CD14-positive monocyte (primary cell): Measurements from ENCODE around the gene GNPTG. TPM values are rescaled to one million over a fixed set of nuclear protein-coding genes. Genes with fewer than 3 reads are reported as not detected.

Experiments used
- DNase-seq, 3 donors: peaks; one replicate each; pipeline ENCODE4 v3.0.0-alpha.2; 2011 to 2022
- H2AFZ ChIP-seq: 2 replicates; pipeline ENCODE4 v1.6.0; 2012; ENCODE audit warnings: mild to moderate bottlenecking, low read depth, low read length, inconsistent platforms; ENCODE audit not compliant: insufficient read depth, poor library complexity, severe bottlenecking
- H3K27ac ChIP-seq, 2 donors: 1 replicate in 1 of 2; 2 replicates in 1 of 2; pipeline ENCODE4 v1.5.1; 2012 to 2013; ENCODE audit warnings: low read length in 2 of 2, control low read depth in 1 of 2, inconsistent platforms in 1 of 2, low read depth in 1 of 2, mild to moderate bottlenecking in 1 of 2
- H3K27me3 ChIP-seq, 2 donors: one replicate each; pipeline versions ENCODE4 v1.6.0 to v1.6.1; 2011 to 2013; ENCODE audit warnings: low read length in 2 of 2; ENCODE audit not compliant: control insufficient read depth in 2 of 2, insufficient read depth in 2 of 2
- H3K36me3 ChIP-seq, 2 donors: replicated peaks in 1 of 2; 1 replicate in 1 of 2; 2 replicates in 1 of 2; pipeline versions ENCODE4 v1.5.1 to v1.6.1; 2012 to 2013; ENCODE audit warnings: low read length in 2 of 2, control low read depth in 1 of 2, inconsistent platforms in 1 of 2, mild to moderate bottlenecking in 1 of 2; ENCODE audit not compliant: insufficient read depth in 2 of 2, control insufficient read depth in 1 of 2
- H3K4me1 ChIP-seq, 2 donors: 1 replicate in 1 of 2; 2 replicates in 1 of 2; pipeline versions ENCODE4 v1.5.1 to v1.6.1; 2012 to 2013; ENCODE audit warnings: low read length in 2 of 2, control low read depth in 1 of 2, inconsistent platforms in 1 of 2, mild to moderate bottlenecking in 1 of 2, moderate library complexity in 1 of 2; ENCODE audit not compliant: insufficient read depth in 2 of 2, control insufficient read depth in 1 of 2
- H3K4me2 ChIP-seq: replicated peaks from 2 replicates; pipeline ENCODE3; 2012; ENCODE audit warnings: low read length, moderate library complexity, mild to moderate bottlenecking; ENCODE audit not compliant: poor library complexity, severe bottlenecking; ENCODE audit errors: extremely low read depth
- H3K4me3 ChIP-seq, 3 experiments: fragments of 200-600 bp in 1 of 3; sonication (generic) in 1 of 3; replicated peaks in 1 of 3; 1 replicate in 2 of 3; 2 replicates in 1 of 3; pipeline ENCODE4 v1.5.1; 2011 to 2013; ENCODE audit warnings: low read length in 3 of 3, mild to moderate bottlenecking in 3 of 3, control low read depth in 2 of 3, low read depth in 2 of 3, inconsistent platforms in 1 of 3, moderate library complexity in 1 of 3
- H3K79me2 ChIP-seq: 2 replicates; pipeline ENCODE4 v1.6.0; 2012; ENCODE audit warnings: mild to moderate bottlenecking, control low read depth, inconsistent platforms, low read length, moderate library complexity; ENCODE audit not compliant: insufficient read depth
- H3K9ac ChIP-seq: 2 replicates; pipeline ENCODE4 v1.6.0; 2017; ENCODE audit warnings: low read length, mild to moderate bottlenecking; ENCODE audit not compliant: insufficient read depth, poor library complexity, severe bottlenecking
- H3K9me3 ChIP-seq, 2 donors: replicated peaks in 1 of 2; 1 replicate in 1 of 2; 2 replicates in 1 of 2; pipeline versions ENCODE4 v1.5.1 to v1.6.1; 2012 to 2013; ENCODE audit warnings: low read length in 2 of 2, control low read depth in 1 of 2; ENCODE audit not compliant: control insufficient read depth in 1 of 2, insufficient read depth in 1 of 2
- H4K20me1 ChIP-seq: 2 replicates; pipeline ENCODE4 v1.6.0; 2012; ENCODE audit warnings: mild to moderate bottlenecking, low read length, control low read depth, moderate library complexity; ENCODE audit not compliant: insufficient read depth
- H3K27ac Mint-ChIP-seq, 7 donors: one replicate each; pipeline ENCODE4 v1.8.0; 2020; ENCODE audit warnings: mild to moderate bottlenecking in 7 of 7, mixed read lengths in 7 of 7, moderate library complexity in 6 of 7, inconsistent platforms in 2 of 7
- H3K27me3 Mint-ChIP-seq, 3 donors: one replicate each; pipeline ENCODE4 v1.8.0; 2021 to 2022; ENCODE audit warnings: low read depth in 3 of 3, mild to moderate bottlenecking in 3 of 3, mixed read lengths in 3 of 3, moderate library complexity in 3 of 3, inconsistent platforms in 1 of 3
- H3K36me3 Mint-ChIP-seq, 2 donors: one replicate each; pipeline ENCODE4 v1.8.0; 2020; ENCODE audit warnings: mixed read lengths in 2 of 2, inconsistent platforms in 1 of 2, mild to moderate bottlenecking in 1 of 2
- H3K4me1 Mint-ChIP-seq: one replicate; pipeline ENCODE4 v1.8.0; 2020; ENCODE audit warnings: mild to moderate bottlenecking, mixed read lengths
- H3K4me3 Mint-ChIP-seq, 2 donors: one replicate each; pipeline ENCODE4 v1.8.0; 2020; ENCODE audit warnings: mild to moderate bottlenecking in 2 of 2, mixed read lengths in 2 of 2, moderate library complexity in 1 of 2
- H3K9me3 Mint-ChIP-seq, 7 donors: one replicate each; pipeline ENCODE4 v1.8.0; 2020 to 2022; ENCODE audit warnings: mixed read lengths in 7 of 7, mild to moderate bottlenecking in 6 of 7, moderate library complexity in 6 of 7, inconsistent platforms in 2 of 7
- CTCF ChIP-seq: fragments of 200-600 bp; IDR thresholded peaks from one replicate; pipeline ENCODE4 v1.8.0; 2022; ENCODE audit warnings: antibody characterized with exemption, mild to moderate bottlenecking
- WGBS: methylation state at CpG from one replicate; pipeline ENCODE4 v1.1.5; 2013; ENCODE audit warnings: missing lambda C conversion rate; ENCODE audit not compliant: insufficient coverage; 5-methylcytosine and 5-hydroxymethylcytosine counted together
- intact Hi-C, 2 donors: fragments of 100-400 bp; cut with micrococcal nuclease; formaldehyde crosslinking; loops; one replicate each; pipeline versions ENCODE4 v1.15.0 to v1.15.1; 2023
- polyA plus RNA-seq, 3 donors: library from polyadenylated mRNA; depleted of rRNA in 1 of 3; unstranded in 2 of 3; stranded (reverse) in 1 of 3; fragments of 300-500 nt in 2 of 3; fragments of >200 nt in 1 of 3; fragmentation: Illumina TruSeq in 2 of 3; gene quantifications; 1 replicate in 2 of 3; 2 replicates in 1 of 3; pipeline ENCODE4 v1.2.3, GENCODE V29; 2012 to 2021

The GNPTG gene
- polyA plus RNA-seq, 3 donors = 74.7 to 130 (median 82.5) TPM

GRCh38 chr16:1348441-1348840, 3.3 kb upstream of the GNPTG start:
- Histone ChIP-seq H3K27ac (no peak overlapping the region), H3K27me3 (no peaks in the 10 kb centered on the region), H3K4me2 (no peak overlapping the region), H3K36me3 (peaks cover 18% of the 10 kb centered on the region in 2 donors), H2AFZ (no peak overlapping the region), H3K4me3 (no peak overlapping the region), H3K4me1 (peaks cover 22 to 29% of the 10 kb centered on the region in 2 donors), H3K79me2 (peaks cover 30% of the 10 kb centered on the region), H4K20me1 (peaks cover 27% of the 10 kb centered on the region), H3K9ac (no peak overlapping the region), H3K9me3 (no peaks in the 10 kb centered on the region)
- WGBS = 93% methylated on average over 15 of the region's 15 CpGs
- Mint-ChIP-seq H3K4me3 (no peak overlapping the region), H3K36me3 (peaks cover 14 to 28% of the 10 kb centered on the region in 2 donors), H3K27ac (no peak overlapping the region), H3K4me1 (peaks cover 25% of the 10 kb centered on the region), H3K27me3 (peaks cover 0 to 2% (median 2%) of the 10 kb centered on the region in 3 donors), H3K9me3 (peaks cover 0 to 3% (median 0%) of the 10 kb centered on the region in 7 donors)
- DNase-seq = no peak
- no peak for TF ChIP-seq CTCF
- intact Hi-C loops = loop anchor here in 1 of 2 donors (5.0 kb wide), 1 partner anchor 36 kb away; no protein-coding TSS in a partner anchor

- Histone ChIP-seq H3K9me3 (no peaks in the 10 kb centered on the region), H3K27me3 (no peaks in the 10 kb centered on the region), H3K36me3 (peaks cover 18% of the 10 kb centered on the region in 2 donors), H3K4me2 (no peak overlapping the region), H3K9ac (no peak overlapping the region), H2AFZ (no peak overlapping the region), H3K4me1 (peaks cover 21 to 30% of the 10 kb centered on the region in 2 donors), H4K20me1 (peaks cover 32% of the 10 kb centered on the region), H3K4me3 (no peak overlapping the region), H3K79me2 (peaks cover 34% of the 10 kb centered on the region), H3K27ac (no peak overlapping the region)
- Mint-ChIP-seq H3K9me3 (peaks cover 0 to 3% (median 0%) of the 10 kb centered on the region in 7 donors), H3K36me3 (peaks cover 16 to 29% of the 10 kb centered on the region in 2 donors), H3K4me1 (peaks cover 29% of the 10 kb centered on the region), H3K27ac (no peak overlapping the region), H3K4me3 (no peak overlapping the region), H3K27me3 (peaks cover 0 to 2% (median 2%) of the 10 kb centered on the region in 3 donors)
- no peak for DNase-seq
- 100% methylated on average over 12 of the region's 14 CpGs for WGBS
- intact Hi-C loops = loop anchor here in 1 of 2 donors (5.0 kb wide), 1 partner anchor 37 kb away; no protein-coding TSS in a partner anchor
- TF ChIP-seq CTCF = no peak
These were observed 2.8 kb upstream of the GNPTG start for GRCh38 chr16:1348926-1349325.
